Brain microvascular endothelial cell (primary cell): ENCODE results near the gene ANO4.

Experiments
- DNase-seq: peaks from one replicate; pipeline ENCODE4 v3.0.0-alpha.2; 2020
- H3K27ac ChIP-seq: fragments of 250-450 bp; sonication (Bioruptor Pico); 2 replicates; pipeline ENCODE4 v1.5.1; 2020; ENCODE audit warnings: mild to moderate bottlenecking, moderate library complexity
- H3K27me3 ChIP-seq: fragments of 250-450 bp; sonication (Bioruptor Pico); replicated peaks from 2 replicates; pipeline ENCODE4 v1.5.1; 2020; ENCODE audit warnings: mild to moderate bottlenecking
- H3K36me3 ChIP-seq: fragments of 250-450 bp; sonication (Bioruptor Pico); replicated peaks from 2 replicates; pipeline ENCODE4 v1.5.1; 2020; ENCODE audit warnings: mild to moderate bottlenecking
- H3K4me3 ChIP-seq: 2 replicates; pipeline ENCODE4 v1.5.1; 2011; ENCODE audit warnings: low read depth, mild to moderate bottlenecking, control low read depth, low read length, moderate library complexity
- in situ Hi-C: cut with HindIII; loops from 2 replicates; pipeline ENCODE4 v1.10.0; 2017; ENCODE audit warnings: low sequenced_read_pairs, low pct_ligation_motif_present
- TF ChIP-seq, protein P1 (sequence below): IDR thresholded peaks from 2 replicates; pipeline ENCODE4 v1.5.1; 2011; ENCODE audit warnings: low read depth, mild to moderate bottlenecking, moderate library complexity, low read length, control low read depth, inconsistent platforms; ENCODE audit errors: missing control alignments

The ANO4 gene

DNA sequence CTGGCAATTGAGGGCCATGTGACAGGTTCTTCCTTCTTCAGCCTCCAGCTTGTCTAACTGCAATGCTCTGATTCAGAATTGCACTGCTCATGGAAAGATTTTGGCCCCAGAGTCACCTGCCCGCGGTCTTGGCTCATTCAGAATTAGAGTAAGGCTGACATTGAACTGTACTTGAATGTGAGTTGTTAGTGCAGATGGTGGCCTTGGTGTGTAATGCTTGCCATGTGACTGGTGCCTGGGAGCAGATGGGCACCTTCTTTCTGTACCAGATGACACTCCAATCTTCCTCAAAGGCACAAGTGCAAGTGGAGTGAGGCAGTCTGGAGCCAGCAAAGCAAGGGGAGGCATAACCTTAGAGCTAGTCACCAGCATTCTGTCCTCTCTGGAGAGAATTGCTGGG lies 36.5 kb upstream of the ANO4 start:
- H3K36me3 ChIP-seq, result no peaks in the 10 kb centered on the region
- DNase-seq, result no peak
- in situ Hi-C loops, result no loop called here
- H3K4me3 ChIP-seq, result no peak overlapping the region
- TF ChIP-seq, protein P1, sequence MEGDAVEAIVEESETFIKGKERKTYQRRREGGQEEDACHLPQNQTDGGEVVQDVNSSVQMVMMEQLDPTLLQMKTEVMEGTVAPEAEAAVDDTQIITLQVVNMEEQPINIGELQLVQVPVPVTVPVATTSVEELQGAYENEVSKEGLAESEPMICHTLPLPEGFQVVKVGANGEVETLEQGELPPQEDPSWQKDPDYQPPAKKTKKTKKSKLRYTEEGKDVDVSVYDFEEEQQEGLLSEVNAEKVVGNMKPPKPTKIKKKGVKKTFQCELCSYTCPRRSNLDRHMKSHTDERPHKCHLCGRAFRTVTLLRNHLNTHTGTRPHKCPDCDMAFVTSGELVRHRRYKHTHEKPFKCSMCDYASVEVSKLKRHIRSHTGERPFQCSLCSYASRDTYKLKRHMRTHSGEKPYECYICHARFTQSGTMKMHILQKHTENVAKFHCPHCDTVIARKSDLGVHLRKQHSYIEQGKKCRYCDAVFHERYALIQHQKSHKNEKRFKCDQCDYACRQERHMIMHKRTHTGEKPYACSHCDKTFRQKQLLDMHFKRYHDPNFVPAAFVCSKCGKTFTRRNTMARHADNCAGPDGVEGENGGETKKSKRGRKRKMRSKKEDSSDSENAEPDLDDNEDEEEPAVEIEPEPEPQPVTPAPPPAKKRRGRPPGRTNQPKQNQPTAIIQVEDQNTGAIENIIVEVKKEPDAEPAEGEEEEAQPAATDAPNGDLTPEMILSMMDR, result no peak
- H3K27ac ChIP-seq, result no peak overlapping the region
- H3K27me3 ChIP-seq, result no peaks in the 10 kb centered on the region

DNA sequence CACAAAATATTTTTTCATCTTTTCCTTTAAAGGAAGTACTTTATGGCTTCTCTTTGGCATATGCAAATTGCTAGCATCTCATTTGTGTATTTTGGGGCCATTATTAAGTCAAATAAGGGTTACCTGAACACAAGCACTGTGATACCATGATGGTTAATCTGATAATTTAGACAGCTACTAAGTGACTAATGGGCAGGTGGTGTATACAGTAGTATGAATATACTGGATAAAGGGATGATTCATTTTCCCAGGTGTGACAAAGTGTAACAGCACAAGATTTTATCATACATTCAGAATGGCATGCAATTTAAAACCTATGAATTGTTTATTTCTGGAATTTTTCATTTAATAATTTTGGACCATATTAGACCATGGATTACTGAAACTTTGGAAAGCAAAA lies 27.2 kb upstream of the ANO4 start:
- Histone ChIP-seq H3K27me3 (no peaks in the 10 kb centered on the region), H3K4me3 (no peak overlapping the region), H3K27ac (no peak overlapping the region), H3K36me3 (no peaks in the 10 kb centered on the region)
- no peak for DNase-seq
- in situ Hi-C loops, result no loop called here
- TF ChIP-seq, protein P1, result no peak

DNA sequence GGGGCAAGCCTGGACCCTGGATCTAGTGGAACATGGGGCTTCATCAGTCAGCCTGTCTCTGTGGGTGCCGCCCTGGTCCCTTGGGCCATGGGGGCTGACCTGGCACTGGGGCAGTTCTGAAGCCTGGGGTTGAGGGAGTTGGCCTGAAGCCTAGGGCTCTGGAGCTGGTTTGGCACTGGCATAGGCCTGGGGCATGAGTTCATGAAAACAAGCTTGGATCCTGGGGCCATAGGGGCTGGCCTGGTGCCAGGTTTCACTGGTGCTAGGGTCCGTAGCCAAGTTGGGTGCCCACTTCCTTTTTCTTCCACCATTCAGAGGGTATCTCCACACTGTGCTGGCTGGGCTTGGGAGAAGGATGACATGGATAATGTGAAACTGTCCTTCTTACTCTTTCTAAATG lies 26.6 kb upstream of the ANO4 start:
- in situ Hi-C loops, result no loop called here
- no peak overlapping the region for H3K27ac ChIP-seq
- TF ChIP-seq, protein P1, result no peak

DNA sequence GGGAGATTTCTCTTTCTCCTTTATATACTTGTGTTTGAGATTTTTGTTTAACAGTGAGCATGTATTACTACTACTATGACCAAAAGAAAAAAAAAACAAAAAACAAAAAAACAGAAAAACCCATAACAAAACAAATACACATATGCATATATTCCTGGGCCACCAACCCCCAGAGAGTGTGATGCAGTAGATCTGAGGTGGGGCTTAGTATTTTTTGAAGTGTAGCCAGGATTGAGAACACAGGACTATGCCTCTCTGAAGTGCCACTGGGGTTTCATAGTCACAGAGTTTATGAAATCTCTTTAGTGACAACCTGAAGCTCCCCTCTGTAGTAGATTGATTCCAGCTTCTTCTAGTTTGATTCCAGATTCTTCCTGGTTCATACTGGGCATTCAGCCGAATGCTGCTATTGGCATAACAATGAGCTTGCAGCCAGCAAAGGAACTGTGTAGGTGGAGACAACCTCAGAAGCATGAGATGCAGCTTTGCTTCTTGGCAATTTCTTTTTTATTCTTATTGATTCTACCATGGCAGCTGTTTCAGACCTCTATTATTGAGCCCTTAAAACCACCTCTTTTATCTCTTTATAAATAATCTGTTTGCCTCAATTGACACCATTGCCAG lies 15.5 kb upstream of the ANO4 start:
- TF ChIP-seq, protein P1, result no peak
- Histone ChIP-seq H3K27me3 (no peaks in the 10 kb centered on the region), H3K27ac (no peak overlapping the region), H3K36me3 (no peaks in the 10 kb centered on the region), H3K4me3 (no peak overlapping the region)
- DNase-seq, result no peak
- in situ Hi-C loops, result no loop called here

More for the DNA sequence above, 26.6 kb upstream of the ANO4 start:
- no peak overlapping the region for H3K4me3 ChIP-seq
- no peaks in the 10 kb centered on the region for H3K36me3 ChIP-seq
- DNase-seq, result no peak
- no peaks in the 10 kb centered on the region for H3K27me3 ChIP-seq

DNA sequence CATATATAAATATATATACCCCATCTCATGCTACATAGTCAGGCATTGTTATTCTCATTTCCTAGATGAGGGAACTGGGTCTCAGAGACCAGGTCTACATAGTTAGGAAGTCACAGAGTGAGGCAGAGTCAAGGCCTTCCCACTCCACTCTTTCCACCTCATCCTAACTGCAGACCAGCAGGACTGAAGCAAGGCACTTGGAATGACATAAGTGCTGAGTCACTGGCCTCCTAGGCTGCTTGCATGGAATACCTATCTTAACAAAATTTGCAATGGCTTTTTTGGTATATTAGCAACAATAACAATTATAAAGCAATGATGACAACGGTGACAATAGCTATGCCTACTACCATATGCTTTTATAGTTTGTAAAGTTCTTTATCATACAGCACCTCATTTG lies 5.4 kb upstream of the ANO4 start:
- in situ Hi-C loops, result no loop called here
- no peak for DNase-seq
- TF ChIP-seq, protein P1, result no peak
- no peaks in the 10 kb centered on the region for H3K36me3 ChIP-seq
- no peak overlapping the region for H3K4me3 ChIP-seq
- no peaks in the 10 kb centered on the region for H3K27me3 ChIP-seq
- no peak overlapping the region for H3K27ac ChIP-seq

DNA sequence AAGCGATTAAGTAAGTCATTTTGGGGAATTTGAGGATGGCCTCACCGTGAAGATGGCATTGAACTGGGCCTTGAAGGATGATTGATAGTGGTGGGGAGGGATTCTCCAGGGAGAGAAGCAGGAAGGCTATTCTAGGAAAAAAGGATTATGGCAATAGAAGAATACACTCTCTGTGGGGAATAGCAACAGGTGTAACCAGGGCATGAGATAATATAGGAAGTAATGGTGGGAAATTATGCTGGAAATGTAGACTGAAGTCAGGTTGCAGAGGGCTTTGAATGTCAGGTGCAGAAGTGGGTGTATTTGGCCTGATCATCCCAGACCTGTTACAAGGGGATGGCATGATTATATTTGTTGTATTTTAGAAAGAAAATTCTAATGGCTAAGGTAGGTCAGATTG lies 4.6 kb upstream of the ANO4 start:
- Histone ChIP-seq H3K4me3 (no peak overlapping the region), H3K27ac (no peak overlapping the region), H3K27me3 (no peaks in the 10 kb centered on the region), H3K36me3 (no peaks in the 10 kb centered on the region)
- TF ChIP-seq, protein P1, result no peak
- no peak for DNase-seq
- in situ Hi-C loops, result no loop called here
